HCT116 (cell line): ENCODE results near the gene SMG6.

Experiments used
- CTCF ChIP-seq, 3 experiments: fragments of 200-600 bp in 1 of 3; sonication (generic) in 1 of 3; IDR thresholded peaks in 2 of 3; conservative IDR thresholded peaks in 1 of 3; 2 replicates each; pipeline ENCODE4 v1.5.1; 2012 to 2017; ENCODE audit warnings: low read depth in 2 of 3, low read length in 2 of 3, antibody characterized with exemption in 1 of 3, borderline replicate concordance in 1 of 3, control low read depth in 1 of 3, mild to moderate bottlenecking in 1 of 3, mixed read lengths in 1 of 3, mixed run types in 1 of 3, moderate library complexity in 1 of 3; ENCODE audit not compliant: insufficient read depth in 1 of 3
- EZH2 ChIP-seq: fragments of 200-600 bp; sonication (generic); IDR thresholded peaks from 2 replicates; pipeline ENCODE4 v1.6.1; 2017; ENCODE audit warnings: antibody characterized with exemption, mixed run types
- POLR2A ChIP-seq: IDR thresholded peaks from 2 replicates; pipeline ENCODE4 v1.7.0; 2011; ENCODE audit warnings: borderline replicate concordance; ENCODE audit not compliant: insufficient read depth, insufficient read length; ENCODE audit errors: extremely low read depth
- POLR2AphosphoS5 ChIP-seq: IDR thresholded peaks from 2 replicates; pipeline ENCODE4 v1.6.1; 2011; ENCODE audit warnings: mild to moderate bottlenecking, low read depth, low read length, moderate library complexity
- RAD21 ChIP-seq: IDR thresholded peaks from 2 replicates; pipeline ENCODE4 v1.6.1; 2012; ENCODE audit warnings: low read depth, mild to moderate bottlenecking
- REST ChIP-seq: IDR thresholded peaks from 2 replicates; pipeline ENCODE4 v1.6.1; 2012; ENCODE audit warnings: low read depth
- SIN3A ChIP-seq: IDR thresholded peaks from 2 replicates; pipeline ENCODE4 v1.6.1; 2012; ENCODE audit warnings: low read depth
- SP1 ChIP-seq: IDR thresholded peaks from 2 replicates; pipeline ENCODE4 v1.6.1; 2012; ENCODE audit warnings: low read depth
- ZFX ChIP-seq: fragments of 450-650 bp; IDR thresholded peaks from 2 replicates; pipeline ENCODE4 v1.6.1; 2017
- TF ChIP-seq, protein P1 (sequence below): IDR thresholded peaks from 2 replicates; pipeline ENCODE4 v1.6.1; 2012

DNA sequence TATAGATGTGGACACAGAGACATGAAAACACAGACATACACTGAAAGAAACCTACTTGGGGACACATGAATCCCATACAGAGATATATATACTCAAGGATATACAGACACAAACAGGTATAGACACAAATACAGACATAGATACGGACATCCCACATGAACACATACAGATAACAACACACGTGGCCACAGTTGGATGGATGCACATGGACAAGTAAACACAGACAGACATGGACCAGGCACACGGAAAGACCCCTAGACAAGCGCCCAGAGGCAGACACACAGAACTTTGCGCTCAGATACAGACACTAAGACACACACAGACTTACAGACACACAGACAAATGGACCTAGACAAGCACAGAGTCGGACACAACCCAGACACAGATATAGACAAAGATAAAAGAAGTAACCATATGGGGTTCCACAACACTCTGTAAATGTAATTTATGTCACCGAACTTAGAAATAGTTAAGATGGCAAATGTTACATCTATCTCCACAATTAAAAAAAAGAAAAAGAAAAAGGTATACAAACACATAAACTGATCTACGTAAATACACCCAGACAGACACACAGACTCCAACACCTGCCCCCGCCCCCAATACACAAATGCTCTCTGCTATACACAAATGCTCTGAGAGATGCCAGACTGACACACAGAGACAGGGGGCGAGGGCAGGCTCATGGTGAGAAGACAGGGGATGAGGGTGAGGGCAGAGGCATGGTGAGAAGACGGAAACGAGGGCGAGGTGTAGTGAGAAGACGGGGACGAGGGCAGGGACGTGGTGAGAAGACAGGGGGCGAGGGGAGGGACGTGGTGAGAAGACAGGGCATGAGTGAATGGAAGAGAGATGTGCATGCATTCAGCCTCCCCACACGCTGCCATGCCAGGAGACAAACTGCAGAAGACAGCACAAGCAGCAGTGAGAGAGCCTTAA is 118.3 kb downstream of the SMG6 start:
- TF ChIP-seq RAD21 (no peak), REST (no peak), POLR2A (no peak), CTCF (IDR thresholded peaks at IDR 0.05 in 2 of 3, conservative IDR thresholded peaks at IDR 0.05 in 1 of 3; ENCODE audit: borderline replicate concordance in 1 of 3, insufficient read depth in 1 of 3, low read depth in 2 of 3, low read length in 2 of 3) (no peak), POLR2AphosphoS5 (no peak), SIN3A (no peak), ZFX (no peak), SP1 (no peak), EZH2 (no peak)
- TF ChIP-seq, protein P1, sequence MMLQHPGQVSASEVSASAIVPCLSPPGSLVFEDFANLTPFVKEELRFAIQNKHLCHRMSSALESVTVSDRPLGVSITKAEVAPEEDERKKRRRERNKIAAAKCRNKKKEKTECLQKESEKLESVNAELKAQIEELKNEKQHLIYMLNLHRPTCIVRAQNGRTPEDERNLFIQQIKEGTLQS = no peak
